GM19455 (cell line): Measurements from ENCODE around the gene CDRT15.
"Not testable (repeated sequence)": the region's sequence is repeated elsewhere in the genome, so short reads cannot be mapped to it uniquely, and the experiment has no call there.

Source experiments
- ATAC-seq: cut with Tn5 transposase; IDR thresholded peaks from one replicate; pipeline ENCODE4 v1.9.1; 2021; ENCODE audit not compliant: unreplicated experiment

The CDRT15 gene

DNA sequence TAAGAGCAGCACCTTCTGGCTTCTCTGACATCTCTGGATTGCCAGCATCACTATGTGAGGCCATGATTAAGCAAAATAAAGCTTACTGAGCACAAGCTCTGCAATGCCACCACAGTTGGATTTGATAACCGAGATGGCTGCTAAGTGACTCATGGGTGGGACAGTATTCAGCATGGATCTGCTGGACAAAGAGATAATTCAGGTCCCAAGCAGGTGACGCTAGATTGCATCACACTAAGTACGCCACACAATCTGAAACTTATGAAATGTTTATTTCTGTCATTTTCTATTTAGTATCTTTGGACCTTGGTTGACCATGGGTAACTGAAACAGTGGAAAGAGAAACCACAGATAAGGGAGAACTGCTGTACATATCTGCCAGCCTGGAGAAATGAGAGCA, 27.4 kb downstream of the CDRT15 start:
- ATAC-seq: no peak

DNA sequence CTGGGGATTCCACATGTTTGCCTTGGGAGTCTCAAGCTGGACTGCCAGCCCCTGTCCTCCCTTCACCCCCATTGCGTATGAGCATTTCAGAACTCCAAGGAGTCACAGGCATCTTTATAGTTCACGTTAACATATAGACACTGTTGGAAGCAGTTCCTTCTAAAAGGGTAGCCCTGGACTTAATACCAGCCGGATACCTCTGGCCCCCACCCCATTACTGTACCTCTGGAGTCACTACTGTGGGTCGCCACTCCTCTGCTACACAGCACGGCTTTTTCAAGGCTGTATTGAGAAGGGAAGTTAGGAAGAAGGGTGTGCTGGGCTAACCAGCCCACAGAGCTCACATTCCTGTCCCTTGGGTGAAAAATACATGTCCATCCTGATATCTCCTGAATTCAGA, 28.9 kb downstream of the CDRT15 start:
- ATAC-seq: no peak

- no peak for ATAC-seq
Observed at GRCh38 chr17:14206891-14207290, 29.8 kb downstream of the CDRT15 start.

- ATAC-seq: no peak
Observed at GRCh38 chr17:14205992-14206461, 30.6 kb downstream of the CDRT15 start.

- ATAC-seq: no peak
Observed at GRCh38 chr17:14205380-14205779, 31.3 kb downstream of the CDRT15 start.

- ATAC-seq: no peak
Observed at GRCh38 chr17:14204546-14204945, 32.1 kb downstream of the CDRT15 start.

DNA sequence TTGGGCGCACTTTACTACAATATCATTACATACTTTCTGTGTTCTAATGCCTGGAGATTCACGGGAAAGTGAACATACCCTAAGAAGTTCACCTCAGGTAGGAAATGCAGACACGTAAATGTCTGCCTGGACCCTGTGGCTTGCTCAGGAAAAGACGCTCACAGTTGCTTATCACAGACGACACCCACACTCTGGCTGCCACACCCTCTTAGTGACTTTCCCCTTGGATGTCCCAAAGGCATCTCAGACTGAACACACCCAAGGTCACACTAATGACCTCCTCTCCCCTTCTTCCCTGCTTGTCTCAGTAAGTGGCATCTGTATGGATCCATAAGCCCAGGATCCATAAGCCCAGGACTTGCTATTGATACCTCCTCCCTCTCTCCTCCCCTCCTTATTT, 32.6 kb downstream of the CDRT15 start:
- ATAC-seq: no peak

GRCh38 chr17:14203388-14203787, 33.3 kb downstream of the CDRT15 start:
- ATAC-seq: no peak

DNA sequence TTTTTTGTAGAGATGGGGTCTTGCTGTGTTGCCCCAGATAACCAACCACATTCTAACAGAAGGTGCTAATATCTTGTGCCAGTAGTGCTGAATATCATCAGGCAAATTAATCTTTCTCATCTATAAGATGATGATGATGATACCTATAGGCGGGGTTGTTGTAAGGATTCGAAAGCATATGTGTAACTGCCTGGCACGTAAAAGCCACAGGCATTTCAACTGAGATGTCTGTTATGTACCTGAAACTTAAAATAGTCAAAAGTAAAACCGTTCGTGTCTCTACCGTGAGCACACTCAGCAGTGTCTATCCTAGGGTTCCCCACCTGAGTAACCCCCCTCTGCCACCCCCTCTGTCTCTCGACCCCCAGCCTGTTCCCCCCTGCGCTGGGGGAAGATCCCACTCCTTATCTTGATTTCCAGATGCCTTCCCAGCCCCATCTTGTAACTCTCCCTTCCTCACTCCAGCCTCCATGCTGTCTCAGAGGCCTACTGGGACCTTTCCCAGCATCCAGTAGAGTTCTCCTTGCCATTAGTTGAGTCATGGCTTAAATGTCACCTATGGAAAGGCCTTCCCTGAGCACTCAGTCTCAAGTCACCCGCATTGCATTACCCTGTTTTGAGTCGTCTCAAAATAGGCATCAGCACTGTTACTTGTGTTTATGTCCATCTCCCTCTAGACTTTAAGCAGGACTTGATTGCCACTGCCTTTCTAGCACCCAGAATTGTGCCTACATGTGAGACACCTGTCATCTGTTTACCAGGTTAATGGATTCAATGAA, 34.1 kb downstream of the CDRT15 start:
- no peak for ATAC-seq

DNA sequence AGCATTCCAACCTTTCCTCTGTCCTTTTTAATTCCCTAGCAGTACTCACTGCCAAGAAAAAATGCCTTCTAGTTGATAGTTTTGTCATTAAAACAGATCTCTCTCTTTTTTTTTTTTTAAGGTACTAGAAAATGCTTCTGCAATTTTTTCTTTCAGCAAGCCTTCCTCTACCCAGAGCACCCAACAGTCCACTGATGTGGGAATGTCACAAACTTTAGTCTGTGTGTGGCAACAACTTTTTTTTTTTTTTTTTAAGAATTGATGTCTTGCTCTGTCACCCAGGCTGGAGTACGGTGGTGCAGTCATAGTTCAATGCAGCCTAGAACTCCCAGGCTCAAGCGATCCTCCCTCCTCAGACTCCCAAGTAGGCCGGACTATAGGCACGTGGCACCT, 34.7 kb downstream of the CDRT15 start:
- no peak for ATAC-seq

DNA sequence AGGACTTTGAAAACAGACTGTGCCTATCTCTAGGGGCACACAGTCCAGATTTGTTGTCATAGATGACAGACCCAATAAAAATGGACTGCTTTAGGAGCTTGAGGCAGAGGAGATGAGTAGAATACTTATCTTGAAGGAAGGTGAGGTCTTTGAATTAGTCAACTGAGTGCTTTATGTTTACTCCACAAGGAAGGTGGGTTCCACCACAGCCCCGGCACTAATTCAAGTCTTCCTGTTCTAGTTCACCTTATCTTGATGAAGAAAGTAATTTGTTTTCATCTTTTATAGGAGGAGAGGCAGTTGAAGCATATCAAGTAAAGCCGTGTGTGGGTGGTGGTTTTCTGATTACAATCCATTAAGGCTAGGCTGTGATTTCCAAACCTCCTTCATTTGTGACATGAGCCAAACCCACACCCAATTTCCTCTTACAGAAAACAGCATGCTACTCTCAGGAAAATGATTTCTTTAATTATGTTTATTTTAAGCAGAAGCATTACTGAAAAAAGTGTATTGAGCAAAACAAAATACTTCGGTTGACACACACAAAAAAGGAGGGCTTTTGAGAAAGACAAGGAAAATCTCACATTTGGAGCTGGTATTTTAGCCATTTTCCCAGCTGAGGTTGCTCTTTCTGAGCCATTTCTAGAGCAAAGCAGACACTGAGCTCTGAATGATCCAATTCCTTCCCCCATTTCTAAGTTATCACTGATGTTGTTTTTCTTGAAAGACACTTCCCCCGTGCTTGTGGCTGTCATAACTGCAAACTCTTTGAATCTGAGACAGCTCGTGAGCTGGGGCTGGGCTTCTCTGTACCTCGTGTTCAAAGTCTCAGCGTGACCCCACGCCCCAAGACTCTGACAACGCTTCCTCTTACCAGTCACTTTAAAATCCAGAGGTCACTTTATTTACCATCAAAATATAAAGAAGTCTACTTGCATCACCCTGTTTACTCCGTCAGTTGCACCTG, 35.4 kb downstream of the CDRT15 start:
- no peak for ATAC-seq

GRCh38 chr17:14200354-14200753, 36.3 kb downstream of the CDRT15 start:
- no peak for ATAC-seq

GRCh38 chr17:14199601-14200000, 37.1 kb downstream of the CDRT15 start:
- ATAC-seq: no peak

- no peak for ATAC-seq
Observed at GRCh38 chr17:14198575-14198974, 38.1 kb downstream of the CDRT15 start.

DNA sequence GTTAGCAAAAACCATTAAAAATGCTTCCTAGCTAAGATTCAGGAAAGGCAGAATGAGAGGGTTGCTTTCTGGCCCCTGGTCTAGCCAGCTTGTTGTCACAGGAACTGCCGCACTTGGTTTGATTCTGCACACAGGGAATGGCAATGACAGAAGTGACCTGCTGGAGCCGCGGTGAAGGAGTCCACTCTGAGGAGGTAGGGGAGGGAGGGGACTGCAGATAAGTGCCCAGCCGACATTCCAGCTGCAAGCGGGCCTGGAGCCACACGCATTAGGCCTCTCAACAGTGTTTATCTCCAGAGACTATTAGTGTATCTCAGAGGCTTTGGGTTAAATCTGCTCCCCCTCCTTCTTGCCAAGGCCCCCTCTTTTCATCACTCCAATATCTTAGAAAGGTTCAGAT, 38.6 kb downstream of the CDRT15 start:
- ATAC-seq: no peak

DNA sequence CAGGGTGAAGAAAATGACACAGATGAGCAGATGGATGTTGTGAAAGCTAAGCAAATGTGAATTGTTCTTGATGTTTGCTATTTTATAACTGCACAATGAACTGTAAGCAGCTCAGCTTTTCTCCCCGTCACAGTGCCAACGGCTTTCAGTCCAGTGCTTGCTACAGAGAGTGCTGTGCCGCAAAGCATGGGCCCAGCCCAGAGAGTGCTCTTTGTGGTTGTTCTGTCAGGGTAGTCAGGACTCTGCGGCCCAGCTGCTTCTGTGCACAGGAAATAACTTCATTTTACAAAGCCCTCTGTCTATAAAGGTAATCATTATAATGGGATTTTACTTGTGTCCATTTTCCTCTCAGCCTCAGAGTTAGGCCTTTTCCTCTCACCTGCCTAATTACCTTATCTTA, 39.1 kb downstream of the CDRT15 start:
- no peak for ATAC-seq

DNA sequence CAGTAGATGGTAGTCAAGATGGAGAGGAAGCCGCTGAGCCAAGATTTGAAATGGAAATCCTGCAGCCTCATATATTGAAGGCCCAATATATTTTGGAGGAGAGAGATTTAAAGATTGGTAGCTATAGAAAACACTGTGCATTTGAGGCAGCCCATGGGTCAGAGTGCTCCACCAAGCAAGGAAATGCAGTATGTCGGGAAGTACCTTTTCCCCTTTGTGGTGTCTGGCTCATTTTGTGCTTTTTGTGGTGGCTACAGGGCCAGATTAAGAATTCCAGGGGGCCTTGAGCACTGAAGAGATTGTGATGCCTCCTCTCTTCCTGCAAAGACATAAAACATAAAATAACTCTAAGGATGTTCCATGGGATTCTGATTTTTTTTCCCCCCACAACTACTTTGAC, 39.6 kb downstream of the CDRT15 start:
- ATAC-seq: no peak

DNA sequence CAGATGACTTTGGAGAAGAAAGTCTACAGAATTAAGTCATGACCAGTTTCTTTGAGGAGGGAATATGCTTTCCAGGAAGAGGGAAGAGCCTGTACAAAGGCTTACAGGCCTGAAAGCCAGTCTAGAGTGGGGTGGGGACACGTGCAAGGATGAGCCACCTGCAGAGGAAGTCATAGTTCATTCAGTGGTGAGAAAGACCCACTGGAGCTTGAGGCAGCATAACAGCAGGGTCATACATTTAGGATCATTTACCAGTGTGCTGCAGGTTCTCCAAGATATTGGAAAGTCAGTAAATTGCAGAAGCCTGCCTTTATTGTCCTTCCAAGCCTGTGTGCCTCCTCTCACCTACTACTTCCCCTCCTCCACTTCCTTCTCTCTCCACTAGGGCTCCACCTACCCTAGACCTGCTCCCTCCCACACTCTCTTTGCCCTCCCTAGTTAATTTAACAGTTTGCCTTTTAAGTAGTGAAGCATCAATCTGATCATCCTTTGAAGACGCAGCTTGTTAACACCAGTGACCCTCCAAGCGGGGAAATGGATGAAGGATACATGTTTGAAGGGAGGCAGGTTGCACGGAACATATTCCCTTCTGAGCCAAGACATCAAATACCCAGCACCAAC, 40.2 kb downstream of the CDRT15 start:
- ATAC-seq: no peak

DNA sequence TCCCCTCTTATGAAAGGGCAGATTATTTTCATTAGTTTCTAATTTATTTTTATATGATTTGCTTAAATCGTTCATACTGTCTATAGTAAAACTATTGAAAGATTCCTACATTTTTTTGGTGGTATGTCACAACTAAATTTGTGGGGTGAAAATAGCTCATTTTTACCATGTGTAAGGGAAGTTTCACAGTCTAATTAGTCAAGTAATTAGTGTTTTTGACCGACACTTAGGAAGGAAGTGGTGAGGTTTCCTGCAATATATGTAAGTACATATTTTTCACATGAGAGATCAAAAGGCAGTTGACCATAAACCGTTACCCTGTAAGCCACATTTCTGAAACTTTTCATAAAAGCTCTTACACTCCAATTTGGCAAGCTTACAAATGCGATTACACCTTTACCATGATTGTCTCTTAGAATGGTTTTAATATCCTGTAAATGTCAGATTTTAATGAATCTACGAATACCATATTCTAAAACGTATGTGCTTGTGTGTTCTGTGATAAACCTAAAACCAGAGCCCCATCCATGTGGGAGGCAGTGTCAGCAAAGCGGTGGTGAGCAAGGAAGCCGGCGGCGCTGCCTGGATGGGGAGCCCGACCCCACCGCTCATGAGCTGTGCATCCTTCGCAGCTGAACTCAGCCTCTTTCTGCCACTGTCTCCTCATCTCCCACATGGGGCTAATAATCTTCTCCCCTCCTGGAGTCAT, 43.9 kb downstream of the CDRT15 start:
- not testable (repeated sequence) for ATAC-seq

GRCh38 chr17:14192039-14192438, 44.6 kb downstream of the CDRT15 start:
- ATAC-seq: not testable (repeated sequence)

DNA sequence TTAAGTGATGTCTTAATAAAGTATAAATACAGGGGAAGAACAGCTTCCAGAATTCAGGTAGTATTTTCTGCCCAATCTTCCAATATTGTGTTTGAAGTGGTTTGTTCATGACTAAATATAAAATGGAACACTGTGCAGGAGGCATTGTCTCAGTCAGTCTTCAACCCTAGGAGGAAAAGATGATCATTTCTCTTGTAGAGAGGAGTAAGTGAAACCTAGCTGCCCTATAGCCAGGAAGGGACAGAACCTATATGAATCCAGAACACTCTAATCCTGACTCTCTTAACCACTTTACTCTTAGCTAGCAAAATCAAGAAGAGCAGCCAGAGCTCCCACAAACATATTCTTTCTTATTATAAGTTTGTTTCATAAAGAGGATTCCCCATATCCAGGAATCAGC, 45.2 kb downstream of the CDRT15 start:
- not testable (repeated sequence) for ATAC-seq
